Neural progenitor cell (in vitro differentiated cells): ENCODE results near the gene WDR54.

Experiments
- EZH2 ChIP-seq: fragments of 200-600 bp; sonication (generic); IDR thresholded peaks from 2 replicates; pipeline ENCODE4 v1.6.1; 2017; ENCODE audit warnings: antibody characterized with exemption, mild to moderate bottlenecking, moderate library complexity
- EZH2phosphoT487 ChIP-seq: fragments of 200-600 bp; sonication (generic); IDR thresholded peaks from 2 replicates; pipeline ENCODE4 v1.6.1; 2017; ENCODE audit warnings: antibody characterized with exemption
- TF ChIP-seq, protein P1 (sequence below): fragments of 200-600 bp; sonication (generic); IDR thresholded peaks from 2 replicates; pipeline ENCODE4 v1.5.1; 2017; ENCODE audit warnings: antibody characterized with exemption, mild to moderate bottlenecking

DNA sequence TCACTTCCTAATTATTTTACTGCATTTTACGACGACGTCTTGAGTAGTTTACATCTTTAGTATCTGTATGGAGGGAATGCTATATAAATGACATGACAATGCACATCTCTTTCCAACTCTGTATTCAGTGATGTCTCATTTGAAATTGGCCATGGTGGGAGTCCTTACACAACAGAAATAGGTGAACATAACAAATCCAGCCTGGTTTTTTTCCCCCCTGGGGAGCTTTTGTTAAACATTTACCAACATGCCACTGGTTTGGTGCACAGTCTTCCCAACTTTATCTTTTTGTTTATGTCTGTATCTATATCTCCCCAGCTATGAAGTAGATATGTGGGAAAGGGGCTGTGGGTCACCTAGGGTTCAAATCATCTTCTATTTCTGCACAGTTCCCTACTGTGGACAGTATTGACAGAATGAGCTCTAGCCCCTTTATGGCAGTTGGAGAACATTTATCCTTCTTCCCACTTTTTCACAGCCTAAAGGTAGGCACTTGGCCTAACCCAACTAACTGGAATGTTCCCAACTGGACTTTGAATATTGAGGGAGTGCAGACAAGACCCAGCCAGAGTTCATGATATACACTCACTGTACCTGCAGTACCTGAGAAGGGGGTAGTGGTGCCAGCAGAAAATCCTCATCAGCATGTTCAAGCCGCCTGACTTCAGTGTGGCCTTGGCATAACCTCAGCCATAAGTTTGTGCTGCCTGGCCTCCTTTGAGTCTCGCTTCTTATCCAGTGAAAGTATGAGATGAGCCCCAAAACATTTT lies 25.9 kb downstream of the WDR54 start:
- TF ChIP-seq EZH2phosphoT487: no peak
- TF ChIP-seq, protein P1, sequence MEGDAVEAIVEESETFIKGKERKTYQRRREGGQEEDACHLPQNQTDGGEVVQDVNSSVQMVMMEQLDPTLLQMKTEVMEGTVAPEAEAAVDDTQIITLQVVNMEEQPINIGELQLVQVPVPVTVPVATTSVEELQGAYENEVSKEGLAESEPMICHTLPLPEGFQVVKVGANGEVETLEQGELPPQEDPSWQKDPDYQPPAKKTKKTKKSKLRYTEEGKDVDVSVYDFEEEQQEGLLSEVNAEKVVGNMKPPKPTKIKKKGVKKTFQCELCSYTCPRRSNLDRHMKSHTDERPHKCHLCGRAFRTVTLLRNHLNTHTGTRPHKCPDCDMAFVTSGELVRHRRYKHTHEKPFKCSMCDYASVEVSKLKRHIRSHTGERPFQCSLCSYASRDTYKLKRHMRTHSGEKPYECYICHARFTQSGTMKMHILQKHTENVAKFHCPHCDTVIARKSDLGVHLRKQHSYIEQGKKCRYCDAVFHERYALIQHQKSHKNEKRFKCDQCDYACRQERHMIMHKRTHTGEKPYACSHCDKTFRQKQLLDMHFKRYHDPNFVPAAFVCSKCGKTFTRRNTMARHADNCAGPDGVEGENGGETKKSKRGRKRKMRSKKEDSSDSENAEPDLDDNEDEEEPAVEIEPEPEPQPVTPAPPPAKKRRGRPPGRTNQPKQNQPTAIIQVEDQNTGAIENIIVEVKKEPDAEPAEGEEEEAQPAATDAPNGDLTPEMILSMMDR: no peak
- TF ChIP-seq EZH2: no peak
